Heart right ventricle (tissue), 16 donors: ENCODE results near the gene TNFAIP8. TPM values are rescaled to one million over a fixed set of nuclear protein-coding genes. Genes with fewer than 3 reads are reported as not detected.

Experiments used
- ATAC-seq, 8 donors: fragments of 200-7000 bp; cut with Tn5 transposase; one replicate each; pipeline ENCODE4 v1.9.1; 2020; ENCODE audit warnings: mild to moderate bottlenecking in 8 of 8, moderate library complexity in 8 of 8, moderate number of reproducible peaks in 1 of 8
- DNase-seq, 2 donors: peaks; one replicate each; pipeline ENCODE4 v3.0.0-alpha.2; 2020
- H3K27ac ChIP-seq, 10 donors: fragments of 200-600 bp; sonication (generic) in 2 of 10; one replicate each; pipeline versions ENCODE4 v1.5.0 to v1.8.0; 2020 to 2022; ENCODE audit warnings: mild to moderate bottlenecking in 3 of 10
- H3K27me3 ChIP-seq, 7 donors: fragments of 200-600 bp; one replicate each; pipeline ENCODE4 v1.8.0; 2021 to 2022; ENCODE audit warnings: mild to moderate bottlenecking in 2 of 7
- H3K36me3 ChIP-seq, 9 donors: fragments of 200-600 bp; sonication (generic) in 1 of 9; one replicate each; pipeline versions ENCODE4 v1.5.0 to v1.8.0; 2020 to 2022; ENCODE audit warnings: mild to moderate bottlenecking in 2 of 9
- H3K4me1 ChIP-seq, 9 donors: fragments of 200-600 bp; sonication (generic) in 1 of 9; one replicate each; pipeline versions ENCODE4 v1.5.0 to v1.8.0; 2020 to 2022; ENCODE audit warnings: mild to moderate bottlenecking in 4 of 9
- H3K4me3 ChIP-seq, 10 donors: fragments of 200-600 bp; sonication (generic) in 2 of 10; one replicate each; pipeline versions ENCODE4 v1.5.0 to v1.8.0; 2020 to 2022; ENCODE audit warnings: mild to moderate bottlenecking in 7 of 10, moderate library complexity in 2 of 10
- H3K9me3 ChIP-seq, 11 donors: fragments of 200-600 bp in 10 of 11; sonication (generic) in 2 of 11; one replicate each; pipeline versions ENCODE4 v1.5.0 to v1.8.0; 2013 to 2022; ENCODE audit warnings: mild to moderate bottlenecking in 2 of 11, control low read depth in 1 of 11, moderate library complexity in 1 of 11
- WGBS, 2 donors: extraction: QIAGEN DNeasy Blood & Tissue Kit; methylation state at CpG; one replicate each; pipeline ENCODE4 v1.1.7; 2013; ENCODE audit warnings: inconsistent platforms in 1 of 2; 5-methylcytosine and 5-hydroxymethylcytosine counted together
- intact Hi-C, 10 donors: fragments of 100-400 bp; cut with DNase I; formaldehyde crosslinking; loops; one replicate each; pipeline versions ENCODE4 v1.11.1 to v1.14.2; 2022
- polyA plus RNA-seq, 2 donors: library from polyadenylated mRNA; stranded (reverse); fragments of 200-250 nt; gene quantifications; one replicate each; pipeline ENCODE4 v1.2.3, GENCODE V29; 2013
- total RNA-seq, 10 donors: library from RNA; stranded (reverse); fragmentation: NEBNext Ultra II Directional in 3 of 10; extraction: Animal tissue kit (Norgen Biotek cat#: 25700) in 3 of 10; gene quantifications; one replicate each; pipeline versions ENCODE4 v1.2.1 to v1.2.4, GENCODE V29; 2021 to 2023
- TF ChIP-seq, protein P1 (sequence below), 9 donors: fragments of 200-600 bp; sonication (generic) in 2 of 9; IDR thresholded peaks; one replicate each; pipeline versions ENCODE4 v1.5.0 to v1.8.0; 2021 to 2022; ENCODE audit warnings: antibody characterized with exemption in 9 of 9, mild to moderate bottlenecking in 5 of 9, moderate library complexity in 1 of 9
- donor health status: Arrhythmogenic right ventricular cardiomyopathy.
- donor health status: ischemic (EF 13 %, LVEDD 7.1; RV severe dilation, severe dysfunction).
- donor health status: healthy with polysubstance abuse.
- donor health status: DM: no; HTN: yes; CAD: no.
- donor health status: DM: no; HTN: no; CAD: no.
- donor health status: ischemic (EF 25% LVEDD 6.9; RV normal size, moderate dysfunction).
- donor health status: ischemic (EF 25% LVEDD 5.7; RV mildly dilated, moderate dysfunction).
- donor health status: healthy.
- donor health status: DM: yes; HTN: yes; CAD: no.
- donor health status: Ischemic cardiomyopathy.
- donor health status: ischemic (EF 35%, LVEDD 5.7; RV mildly dilated, moderate dysfunction).
- donor health status: nonischemic (EF 11% LVEDD 7.7; RV severe dilation, severe dysfunction).
- donor health status: DM: yes; HTN: yes; CAD: no.
- donor health status: PGD.
- donor health status: ischemic (EF 29% LVEDD 5.4; RV normal size, mild dysfunction).
- donor health status: nonischemic (EF 23%, LVEDD 6.1; RV moderate dilation, normal function).

TNFAIP8 gene
- total and polyA plus RNA-seq, 12 donors, result 3.3 to 30.8 (median 8.7) TPM

DNA sequence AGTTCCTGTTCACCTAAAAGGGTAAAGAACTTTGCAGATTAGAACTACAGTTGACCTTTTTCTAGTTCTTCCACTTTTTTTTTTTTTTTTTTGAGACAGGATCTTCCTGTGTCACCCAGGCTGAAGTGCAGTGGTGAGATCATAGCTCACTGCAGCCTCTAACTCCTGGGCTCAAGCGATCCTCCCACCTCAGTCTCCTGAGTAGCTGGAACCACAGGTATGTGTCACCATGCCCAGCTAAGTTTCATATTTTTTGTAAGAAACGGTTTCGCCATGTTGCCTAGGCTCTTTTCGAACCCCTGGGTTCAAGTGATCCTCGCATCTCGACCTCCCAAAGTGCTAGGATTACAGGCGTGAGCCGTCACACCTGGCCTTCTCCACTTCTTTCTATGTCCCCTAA is 39.7 kb upstream of the TNFAIP8 start:
- TF ChIP-seq, protein P1, sequence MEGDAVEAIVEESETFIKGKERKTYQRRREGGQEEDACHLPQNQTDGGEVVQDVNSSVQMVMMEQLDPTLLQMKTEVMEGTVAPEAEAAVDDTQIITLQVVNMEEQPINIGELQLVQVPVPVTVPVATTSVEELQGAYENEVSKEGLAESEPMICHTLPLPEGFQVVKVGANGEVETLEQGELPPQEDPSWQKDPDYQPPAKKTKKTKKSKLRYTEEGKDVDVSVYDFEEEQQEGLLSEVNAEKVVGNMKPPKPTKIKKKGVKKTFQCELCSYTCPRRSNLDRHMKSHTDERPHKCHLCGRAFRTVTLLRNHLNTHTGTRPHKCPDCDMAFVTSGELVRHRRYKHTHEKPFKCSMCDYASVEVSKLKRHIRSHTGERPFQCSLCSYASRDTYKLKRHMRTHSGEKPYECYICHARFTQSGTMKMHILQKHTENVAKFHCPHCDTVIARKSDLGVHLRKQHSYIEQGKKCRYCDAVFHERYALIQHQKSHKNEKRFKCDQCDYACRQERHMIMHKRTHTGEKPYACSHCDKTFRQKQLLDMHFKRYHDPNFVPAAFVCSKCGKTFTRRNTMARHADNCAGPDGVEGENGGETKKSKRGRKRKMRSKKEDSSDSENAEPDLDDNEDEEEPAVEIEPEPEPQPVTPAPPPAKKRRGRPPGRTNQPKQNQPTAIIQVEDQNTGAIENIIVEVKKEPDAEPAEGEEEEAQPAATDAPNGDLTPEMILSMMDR (IDR thresholded peaks at IDR 0.05), result no peak
- DNase-seq (no peak), ATAC-seq (no peak)
- intact Hi-C loops, result loop anchor here in 4 of 10 donors (5.0 to 10.0 kb wide), 3 partner anchors 44 to 99 kb away; no protein-coding TSS in a partner anchor
- Histone ChIP-seq H3K27me3 (no peaks in the 10 kb centered on the region), H3K4me3 (no peak overlapping the region), H3K36me3 (no peaks in the 10 kb centered on the region), H3K27ac (peak overlapping the region in 1 of 10 donors; percentile 12), H3K4me1 (peaks cover 0 to 57% (median 0%) of the 10 kb centered on the region in 9 donors), H3K9me3 (no peaks in the 10 kb centered on the region)
- WGBS, 2 donors, result 96 to 97% methylated on average over 8 of the region's 8 CpGs

DNA sequence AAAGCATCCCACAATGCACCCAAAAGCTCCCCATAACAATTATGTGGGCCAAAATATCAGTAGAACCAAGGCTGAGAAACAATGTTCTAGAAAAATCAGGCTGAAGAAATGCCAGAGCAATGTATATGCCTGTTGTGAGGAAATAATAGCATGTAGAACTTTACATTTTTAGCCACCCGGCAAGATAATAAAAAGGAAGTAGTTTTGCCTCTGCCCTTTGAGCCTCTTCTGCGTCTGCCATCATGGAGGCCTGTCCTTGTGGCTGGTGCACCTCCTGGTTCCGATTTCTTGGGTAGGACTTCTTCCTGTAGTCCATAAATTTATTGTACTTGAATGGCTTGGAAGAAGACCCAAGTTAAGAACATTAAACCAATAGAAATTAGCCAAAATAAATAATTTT is 38.9 kb upstream of the TNFAIP8 start:
- Histone ChIP-seq H3K36me3 (no peaks in the 10 kb centered on the region), H3K9me3 (no peaks in the 10 kb centered on the region), H3K4me3 (no peak overlapping the region), H3K27ac (peak overlapping the region in 1 of 10 donors; percentile 12), H3K4me1 (peaks cover 0 to 66% (median 0%) of the 10 kb centered on the region in 9 donors), H3K27me3 (no peaks in the 10 kb centered on the region)
- no peak for DNase-seq
- WGBS, 2 donors, result 93 to 97% methylated on average over 3 of the region's 3 CpGs
- ATAC-seq, result no peak
- TF ChIP-seq, protein P1 (IDR thresholded peaks at IDR 0.05), result no peak
- intact Hi-C loops, result loop anchor here in 4 of 10 donors (5.0 to 10.0 kb wide), 3 partner anchors 45 to 98 kb away; no protein-coding TSS in a partner anchor

DNA sequence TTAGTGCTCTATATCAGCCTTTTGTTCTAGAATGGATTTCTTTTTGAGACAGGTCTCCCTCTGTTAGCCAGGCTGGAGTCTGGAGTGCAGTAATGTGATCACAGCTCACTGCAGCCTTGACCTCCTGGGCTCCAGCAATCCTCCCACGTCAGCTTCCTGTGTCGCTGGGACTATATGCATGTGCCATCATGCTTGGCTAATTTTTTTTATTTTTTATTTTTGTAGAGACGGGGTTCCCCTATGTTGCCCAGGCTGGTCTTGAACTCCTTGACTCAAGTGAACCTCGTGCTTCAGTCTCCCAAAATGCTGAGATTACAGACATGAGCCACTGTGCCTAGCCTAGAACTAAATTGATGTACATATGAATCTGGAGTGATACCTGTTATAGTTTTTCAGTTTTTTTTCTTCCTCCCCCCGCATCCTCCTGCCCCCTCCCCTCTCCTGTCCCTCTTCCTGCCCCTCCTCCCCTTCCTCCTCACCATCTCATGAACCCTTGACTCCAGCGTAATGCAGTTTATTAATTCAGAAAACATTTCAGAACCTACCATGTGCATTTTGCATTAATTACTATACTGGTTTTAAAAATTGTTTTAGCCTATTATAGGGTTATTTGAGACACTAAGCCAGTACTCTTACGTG is 37.4 kb upstream of the TNFAIP8 start:
- no peaks in the 10 kb centered on the region for H3K9me3 ChIP-seq
- intact Hi-C loops, result loop anchor here in 4 of 10 donors (5.0 to 10.0 kb wide), 3 partner anchors 46 to 96 kb away; no protein-coding TSS in a partner anchor
- no peak overlapping the region for H3K27ac ChIP-seq
- H3K27me3 ChIP-seq, result no peaks in the 10 kb centered on the region
- DNase-seq (no peak), ATAC-seq (no peak)
- no peak overlapping the region for H3K4me3 ChIP-seq
- no peaks in the 10 kb centered on the region for H3K36me3 ChIP-seq
- peaks cover 0 to 80% (median 2%) of the 10 kb centered on the region in 9 donors for H3K4me1 ChIP-seq
- 62 to 80% methylated on average over 7 of the region's 7 CpGs for WGBS, 2 donors
- TF ChIP-seq, protein P1 (IDR thresholded peaks at IDR 0.05), result no peak

DNA sequence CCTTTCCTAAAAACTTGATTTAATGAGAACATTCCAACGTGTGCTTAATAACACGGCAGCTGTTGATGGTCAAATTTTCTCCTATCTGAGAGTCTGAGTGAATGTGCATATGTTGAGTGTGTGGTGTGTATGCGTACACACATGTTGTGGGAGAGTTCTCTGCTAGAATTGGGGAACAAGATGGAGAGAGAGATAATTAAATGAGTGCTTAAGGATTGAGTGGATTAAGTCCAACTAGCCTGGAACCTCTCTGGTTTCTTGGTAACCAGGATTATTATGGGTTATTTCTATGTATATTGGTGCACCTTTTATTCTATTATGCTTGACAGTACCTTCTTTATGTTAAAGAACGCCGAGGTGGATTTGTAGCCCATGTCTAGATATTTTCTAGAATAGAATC is 36.4 kb upstream of the TNFAIP8 start:
- TF ChIP-seq, protein P1 (IDR thresholded peaks at IDR 0.05), result no peak
- 86 to 91% methylated on average over 5 of the region's 5 CpGs for WGBS, 2 donors

More for the DNA sequence above, 36.4 kb upstream of the TNFAIP8 start:
- Histone ChIP-seq H3K27ac (no peak overlapping the region), H3K4me1 (peaks cover 0 to 83% (median 12%) of the 10 kb centered on the region in 9 donors), H3K27me3 (no peaks in the 10 kb centered on the region), H3K4me3 (no peak overlapping the region), H3K36me3 (no peaks in the 10 kb centered on the region), H3K9me3 (no peaks in the 10 kb centered on the region)
- intact Hi-C loops, result loop anchor here in 4 of 10 donors (5.0 to 10.0 kb wide), 3 partner anchors 47 to 95 kb away; no protein-coding TSS in a partner anchor
- DNase-seq, result no peak
- no peak for ATAC-seq
